Smooth muscle cell (in vitro differentiated cells): ENCODE data around the gene UNC119B. TPM values are rescaled to one million over a fixed set of nuclear protein-coding genes. Genes with fewer than 3 reads are reported as not detected.

ENCODE experiments used
- DNase-seq: peaks from one replicate; lab custom pipeline; 2025; ENCODE audit not compliant: unreplicated experiment; lab: John Stamatoyannopoulos, UW
- H2AFZ ChIP-seq: fragments of 200-600 bp; sonication (generic); 2 replicates; pipeline ENCODE4 v1.6.0; 2016; ENCODE audit warnings: antibody characterized with exemption, low read depth, mild to moderate bottlenecking
- H3F3A ChIP-seq: fragments of 200-600 bp; sonication (generic); 2 replicates; pipeline ENCODE4 v1.6.0; 2017; ENCODE audit warnings: antibody characterized with exemption, low read depth
- H3K27ac ChIP-seq: fragments of 200-600 bp; sonication (generic); 2 replicates; pipeline ENCODE4 v1.5.1; 2016; ENCODE audit warnings: low read depth, mild to moderate bottlenecking
- H3K27me3 ChIP-seq: fragments of 200-600 bp; sonication (generic); 2 replicates; pipeline ENCODE4 v1.6.1; 2016; ENCODE audit warnings: low read depth, mild to moderate bottlenecking
- H3K36me3 ChIP-seq: fragments of 200-600 bp; sonication (generic); 2 replicates; pipeline ENCODE4 v1.5.1; 2016; ENCODE audit warnings: low read depth
- H3K4me1 ChIP-seq: fragments of 200-600 bp; sonication (generic); 2 replicates; pipeline ENCODE4 v1.5.1; 2016; ENCODE audit warnings: low read depth
- H3K4me2 ChIP-seq: fragments of 200-600 bp; sonication (generic); 2 replicates; pipeline ENCODE4 v1.6.0; 2016; ENCODE audit warnings: mild to moderate bottlenecking
- H3K4me3 ChIP-seq: fragments of 200-600 bp; sonication (generic); 2 replicates; pipeline ENCODE4 v1.5.1; 2016; ENCODE audit warnings: mild to moderate bottlenecking
- H3K79me2 ChIP-seq: fragments of 200-600 bp; sonication (generic); 2 replicates; pipeline ENCODE4 v1.6.0; 2016; ENCODE audit warnings: low read depth, mild to moderate bottlenecking
- H3K9ac ChIP-seq: fragments of 200-600 bp; sonication (generic); 2 replicates; pipeline ENCODE4 v1.6.0; 2016; ENCODE audit warnings: low read depth
- H3K9me3 ChIP-seq: fragments of 200-600 bp; sonication (generic); replicated peaks from 2 replicates; pipeline ENCODE4 v1.5.1; 2016; ENCODE audit warnings: low read depth
- H4K20me1 ChIP-seq: fragments of 200-600 bp; sonication (generic); 2 replicates; pipeline ENCODE4 v1.6.0; 2016; ENCODE audit warnings: low read depth
- WGBS: methylation state at CpG from one replicate; pipeline ENCODE4 v1.1.7; 2016; ENCODE audit warnings: low lambda C conversion rate; 5-methylcytosine and 5-hydroxymethylcytosine counted together
- polyA plus RNA-seq: library from polyadenylated mRNA; unstranded; fragments of >200 nt; fragmentation: Nextera tagmentation; extraction: Ambion mirVana; gene quantifications from 2 replicates; pipeline ENCODE4 v1.2.1, GENCODE V29; 2016
- total RNA-seq: library from RNA; depleted of rRNA; stranded (reverse); fragments of >200 nt; gene quantifications from 2 replicates; pipeline ENCODE4 v1.2.3, GENCODE V29; 2014
- TF ChIP-seq, protein P1 (sequence below): fragments of 200-600 bp; sonication (generic); IDR thresholded peaks from 2 replicates; pipeline ENCODE4 v1.5.1; 2017; ENCODE audit warnings: borderline replicate concordance, mild to moderate bottlenecking, antibody characterized with exemption; ENCODE audit not compliant: insufficient read depth, poor library complexity, severe bottlenecking

UNC119B gene
- total and polyA plus RNA-seq, 2 experiments from 2014 or later = 9.8 to 18.9 TPM

DNA sequence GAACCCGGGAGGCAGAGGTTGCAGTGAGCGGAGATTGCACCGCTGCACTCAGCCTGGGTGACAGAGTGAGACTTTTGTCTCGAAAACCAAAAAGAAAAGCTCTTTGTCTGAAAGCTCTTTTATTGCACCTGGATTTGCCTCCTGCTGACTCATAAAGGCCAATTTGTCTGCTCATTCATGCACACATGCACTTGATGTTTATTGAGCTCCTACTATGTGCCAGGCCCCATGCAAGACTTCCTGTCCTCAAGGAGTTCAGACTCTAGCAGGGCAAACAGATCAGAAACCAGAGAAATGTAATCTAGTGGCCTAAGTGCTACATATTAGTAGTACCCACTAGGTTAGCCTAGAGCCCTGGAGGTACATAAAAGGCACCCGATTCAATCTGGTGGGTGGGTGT, 39.6 kb upstream of the UNC119B start:
- no peak overlapping the region for H3K27ac ChIP-seq
- no peak overlapping the region for H3K4me2 ChIP-seq
- H3F3A ChIP-seq = no peaks in the 10 kb centered on the region
- WGBS = 94% methylated on average over 5 of the region's 5 CpGs
- no peaks in the 10 kb centered on the region for H4K20me1 ChIP-seq
- H3K9me3 ChIP-seq = no peaks in the 10 kb centered on the region
- TF ChIP-seq, protein P1, sequence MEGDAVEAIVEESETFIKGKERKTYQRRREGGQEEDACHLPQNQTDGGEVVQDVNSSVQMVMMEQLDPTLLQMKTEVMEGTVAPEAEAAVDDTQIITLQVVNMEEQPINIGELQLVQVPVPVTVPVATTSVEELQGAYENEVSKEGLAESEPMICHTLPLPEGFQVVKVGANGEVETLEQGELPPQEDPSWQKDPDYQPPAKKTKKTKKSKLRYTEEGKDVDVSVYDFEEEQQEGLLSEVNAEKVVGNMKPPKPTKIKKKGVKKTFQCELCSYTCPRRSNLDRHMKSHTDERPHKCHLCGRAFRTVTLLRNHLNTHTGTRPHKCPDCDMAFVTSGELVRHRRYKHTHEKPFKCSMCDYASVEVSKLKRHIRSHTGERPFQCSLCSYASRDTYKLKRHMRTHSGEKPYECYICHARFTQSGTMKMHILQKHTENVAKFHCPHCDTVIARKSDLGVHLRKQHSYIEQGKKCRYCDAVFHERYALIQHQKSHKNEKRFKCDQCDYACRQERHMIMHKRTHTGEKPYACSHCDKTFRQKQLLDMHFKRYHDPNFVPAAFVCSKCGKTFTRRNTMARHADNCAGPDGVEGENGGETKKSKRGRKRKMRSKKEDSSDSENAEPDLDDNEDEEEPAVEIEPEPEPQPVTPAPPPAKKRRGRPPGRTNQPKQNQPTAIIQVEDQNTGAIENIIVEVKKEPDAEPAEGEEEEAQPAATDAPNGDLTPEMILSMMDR = no peak
- no peak overlapping the region for H2AFZ ChIP-seq
- H3K9ac ChIP-seq = no peak overlapping the region
- no peak for DNase-seq
- H3K4me3 ChIP-seq = no peak overlapping the region
- peaks cover 10% of the 10 kb centered on the region for H3K4me1 ChIP-seq
- H3K79me2 ChIP-seq = no peaks in the 10 kb centered on the region
- no peaks in the 10 kb centered on the region for H3K36me3 ChIP-seq
- no peaks in the 10 kb centered on the region for H3K27me3 ChIP-seq

DNA sequence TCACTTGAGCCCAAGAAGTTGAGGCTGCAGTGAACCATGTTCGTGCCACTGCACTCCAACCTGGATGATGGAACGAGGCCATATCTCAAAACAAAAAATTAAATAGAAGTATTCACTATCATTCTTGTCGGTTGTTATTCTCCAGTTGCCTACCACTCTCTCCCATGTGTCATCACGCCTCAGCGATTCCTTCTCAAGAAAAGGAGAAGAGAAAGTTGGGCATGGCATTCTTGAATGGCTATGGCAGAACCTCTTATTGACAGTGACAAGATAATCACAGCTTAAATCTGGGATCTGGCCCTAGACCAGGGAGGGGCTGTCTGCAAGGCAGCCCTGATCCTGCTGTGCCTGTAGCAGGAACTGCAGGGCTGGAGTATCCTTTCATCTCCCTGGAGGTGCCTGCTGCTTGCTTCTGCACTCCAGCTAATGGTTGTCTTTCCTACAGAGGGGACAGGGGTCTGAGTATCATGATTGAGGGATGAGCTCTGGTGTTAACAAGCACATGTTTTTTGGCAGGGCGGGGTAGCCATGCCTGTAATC, 36.1 kb upstream of the UNC119B start:
- Histone ChIP-seq H3K27ac (no peak overlapping the region), H3K4me3 (no peak overlapping the region), H3K9me3 (no peaks in the 10 kb centered on the region), H3K4me2 (no peak overlapping the region), H3K9ac (no peak overlapping the region), H4K20me1 (no peaks in the 10 kb centered on the region), H3K36me3 (no peaks in the 10 kb centered on the region), H2AFZ (no peak overlapping the region), H3K27me3 (no peaks in the 10 kb centered on the region), H3K4me1 (peaks cover 4% of the 10 kb centered on the region), H3K79me2 (no peaks in the 10 kb centered on the region), H3F3A (no peaks in the 10 kb centered on the region)
- TF ChIP-seq, protein P1 = no peak
- no peak for DNase-seq
- WGBS = 82% methylated on average over 6 of the region's 6 CpGs

DNA sequence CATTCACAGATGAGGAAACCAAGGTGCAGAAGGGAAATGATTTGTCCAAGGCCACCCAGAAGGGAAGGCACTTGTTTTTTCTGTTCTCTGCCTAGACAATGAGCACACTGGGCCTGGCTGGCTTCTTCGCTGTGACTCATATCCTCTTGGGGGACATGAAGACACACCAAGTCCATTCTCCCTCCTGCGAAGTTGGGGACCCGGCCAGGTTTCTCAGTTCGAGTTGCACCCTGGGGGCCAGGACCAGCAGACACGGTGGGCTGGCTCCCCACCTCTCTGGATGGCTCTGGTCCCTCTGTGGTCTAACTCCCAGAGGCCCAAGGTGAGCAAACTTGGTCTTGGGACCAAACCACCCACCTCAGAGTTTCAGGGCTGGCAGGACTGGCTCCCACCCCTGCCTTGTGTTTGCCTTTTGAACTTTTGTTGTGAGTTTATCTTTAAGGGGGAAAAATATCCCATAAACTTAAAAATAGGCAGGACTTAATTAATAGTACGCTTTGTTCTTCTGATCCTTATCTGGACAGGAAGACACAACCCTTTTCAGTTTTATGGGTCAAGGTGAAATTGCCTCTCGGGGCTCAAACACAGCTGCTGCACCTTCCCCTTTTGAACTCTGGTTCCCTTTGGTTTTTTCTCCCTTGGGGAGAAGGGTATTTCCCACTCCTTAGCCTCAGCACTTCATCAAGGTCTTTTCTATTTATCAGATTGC, 32.3 kb upstream of the UNC119B start:
- Histone ChIP-seq H2AFZ (no peak overlapping the region), H3K9ac (no peak overlapping the region), H3K27me3 (no peaks in the 10 kb centered on the region), H3F3A (no peaks in the 10 kb centered on the region), H3K4me2 (no peak overlapping the region), H3K4me1 (no peaks in the 10 kb centered on the region), H3K79me2 (no peaks in the 10 kb centered on the region), H3K27ac (no peak overlapping the region), H3K4me3 (no peak overlapping the region), H3K9me3 (no peaks in the 10 kb centered on the region), H3K36me3 (no peaks in the 10 kb centered on the region), H4K20me1 (no peaks in the 10 kb centered on the region)
- TF ChIP-seq, protein P1 = no peak
- no peak for DNase-seq
- WGBS = 81% methylated on average over 7 of the region's 7 CpGs

DNA sequence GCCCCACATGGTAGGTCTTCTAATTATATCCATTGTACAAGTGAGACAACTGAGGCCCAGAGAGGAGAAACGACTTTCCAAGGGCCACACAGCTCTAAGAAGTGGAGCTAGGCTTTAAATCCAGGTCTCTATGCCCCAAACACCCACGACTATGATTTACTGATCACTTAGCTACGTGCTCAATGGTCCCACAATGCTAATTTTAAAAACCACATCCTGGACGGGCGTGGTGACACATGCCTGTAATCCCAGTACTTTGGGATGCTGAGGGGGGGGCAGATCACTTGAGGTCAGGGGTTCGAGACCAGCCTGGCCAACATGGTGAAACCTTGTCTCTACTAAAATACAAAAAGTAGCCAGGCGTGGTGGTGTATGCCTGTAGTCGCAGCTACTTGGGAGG, 31.7 kb upstream of the UNC119B start:
- WGBS = 83% methylated on average over 8 of the region's 8 CpGs
- Histone ChIP-seq H3K9ac (no peak overlapping the region), H3K27me3 (no peaks in the 10 kb centered on the region), H4K20me1 (no peaks in the 10 kb centered on the region), H3K36me3 (no peaks in the 10 kb centered on the region), H2AFZ (no peak overlapping the region), H3K4me2 (no peak overlapping the region), H3K27ac (no peak overlapping the region), H3K79me2 (no peaks in the 10 kb centered on the region), H3K4me3 (no peak overlapping the region), H3F3A (no peaks in the 10 kb centered on the region), H3K4me1 (no peaks in the 10 kb centered on the region), H3K9me3 (no peaks in the 10 kb centered on the region)
- TF ChIP-seq, protein P1 = no peak
- no peak for DNase-seq
